Uterus (tissue), 2 donors: ENCODE measurements around the gene PLD6.

Source experiments
- CTCF ChIP-seq, 4 experiments: fragments of 200-600 bp in 2 of 4; fragments of 450-650 bp in 2 of 4; sonication (generic) in 2 of 4; IDR thresholded peaks; one replicate each; pipeline ENCODE4 v1.5.1; 2016 to 2019; ENCODE audit warnings: antibody characterized with exemption in 4 of 4, mild to moderate bottlenecking in 2 of 4, moderate library complexity in 1 of 4
- POLR2A ChIP-seq, 2 donors: fragments of 450-650 bp; IDR thresholded peaks; one replicate each; pipeline ENCODE4 v1.6.1; 2016; ENCODE audit warnings: antibody characterized with exemption in 2 of 2, mild to moderate bottlenecking in 1 of 2, moderate library complexity in 1 of 2

DNA sequence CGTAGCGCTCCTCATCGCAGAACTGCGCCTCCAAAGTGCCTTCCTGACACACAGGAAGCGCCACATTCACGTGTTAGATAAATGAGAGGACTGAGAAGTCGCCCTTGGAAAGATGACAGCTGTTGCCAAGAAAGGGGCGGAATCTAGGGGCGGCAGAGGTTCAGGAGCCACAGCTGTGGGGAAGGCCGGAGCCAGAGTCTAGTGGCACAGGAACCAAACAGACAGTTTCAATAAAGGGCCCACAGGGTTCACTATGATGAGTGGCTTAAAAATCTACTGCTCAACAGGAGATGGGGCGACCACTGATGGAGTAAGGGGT lies 26.1 kb upstream of the PLD6 start:
- TF ChIP-seq CTCF (IDR thresholded peaks at IDR 0.05) (no peak), POLR2A (IDR thresholded peaks at IDR 0.05) (no peak)
